HepG2 (cell line): ENCODE results near the gene NCOA4. TPM values are rescaled to one million over a fixed set of nuclear protein-coding genes. Genes with fewer than 3 reads are reported as not detected.

ENCODE experiments used
- ATAC-seq: fragments of 200-7000 bp; cut with Tn5 transposase; 3 replicates; pipeline ENCODE4 v1.9.1; 2020; ENCODE audit warnings: mild to moderate bottlenecking, moderate library complexity
- BruUV-seq: library from RNA; stranded (reverse); fragments of 400-500 nt; replicated peaks from 2 replicates; lab custom pipeline; 2021; lab: Mats Ljungman, UMichigan
- CTCF ChIA-PET: fragments of 300-600 bp; formaldehyde crosslinking; extraction: SDS; loops from one replicate; lab custom pipeline; 2021; ENCODE audit warnings: low total read pairs, inconsistent platforms, low intra/inter-chr PET ratio; lab: Yijun Ruan, JAX
- POLR2A ChIA-PET: fragments of 350-600 bp; sonication (Branson Sonifier 250); formaldehyde crosslinking; loops from one replicate; lab custom pipeline; 2020; ENCODE audit warnings: antibody characterized with exemption, inconsistent platforms; lab: Yijun Ruan, JAX
- DNase-seq: peaks from one replicate; pipeline ENCODE4 v3.0.0-alpha.2; 2015; ENCODE audit warnings: low spot score
- FAIRE-seq: peaks from 3 replicates; lab custom pipeline; 2011; peaks lifted over from hg19 to GRCh38; lab: Jason Lieb, UNC
- H2AFZ ChIP-seq: one replicate; pipeline ENCODE4 v1.6.1; 2011; ENCODE audit warnings: low read length, inconsistent platforms
- H3K27ac ChIP-seq: fragments of 300-600 bp; 3 replicates; pipeline ENCODE4 v1.8.0; 2011; ENCODE audit warnings: mixed run types, mild to moderate bottlenecking, mixed read lengths, low read length, inconsistent platforms; ENCODE audit not compliant: insufficient read depth; ENCODE audit errors: extremely low read length
- H3K27me3 ChIP-seq, 2 experiments: fragments of 200-600 bp in 1 of 2; 2 replicates in 1 of 2; 3 replicates in 1 of 2; pipeline versions ENCODE4 v1.6.0 to v1.8.0; 2011; ENCODE audit warnings: low read length in 2 of 2, mild to moderate bottlenecking in 2 of 2, moderate library complexity in 2 of 2, inconsistent platforms in 1 of 2; ENCODE audit not compliant: insufficient read depth in 2 of 2, control insufficient read depth in 1 of 2
- H3K36me3 ChIP-seq, 2 experiments: fragments of 200-600 bp in 1 of 2; replicated peaks in 1 of 2; 2 replicates in 1 of 2; 3 replicates in 1 of 2; pipeline versions ENCODE4 v1.5.1 to v1.8.0; 2011; ENCODE audit warnings: low read length in 2 of 2, inconsistent platforms in 1 of 2; ENCODE audit not compliant: insufficient read depth in 2 of 2, control insufficient read depth in 1 of 2
- H3K4me1 ChIP-seq: 2 replicates; pipeline ENCODE4 v1.5.1; 2012; ENCODE audit warnings: low read length, inconsistent platforms; ENCODE audit not compliant: insufficient read depth
- H3K4me2 ChIP-seq: 2 replicates; pipeline ENCODE4 v1.6.0; 2011; ENCODE audit warnings: low read depth, low read length, inconsistent platforms
- H3K4me3 ChIP-seq, 3 experiments: fragments of 200-600 bp in 1 of 3; sonication (generic), shearing (Covaris generic) in 1 of 3; replicated peaks in 1 of 3; 2 replicates each; pipeline ENCODE4 v1.5.1; 2011 to 2016; ENCODE audit warnings: low read length in 3 of 3, inconsistent platforms in 2 of 3, low read depth in 2 of 3, mild to moderate bottlenecking in 2 of 3, control low read depth in 1 of 3, mixed read lengths in 1 of 3; ENCODE audit not compliant: insufficient read depth in 1 of 3
- H3K79me2 ChIP-seq: one replicate; pipeline ENCODE4 v1.6.1; 2011; ENCODE audit warnings: low read length, inconsistent platforms; ENCODE audit not compliant: insufficient read depth
- H3K9ac ChIP-seq: 2 replicates; pipeline ENCODE4 v1.6.0; 2011; ENCODE audit warnings: mild to moderate bottlenecking, low read depth, low read length, inconsistent platforms; ENCODE audit not compliant: insufficient read depth
- H3K9me3 ChIP-seq: 2 replicates; pipeline ENCODE4 v1.5.1; 2012; ENCODE audit warnings: mild to moderate bottlenecking, low read length
- H4K20me1 ChIP-seq: 2 replicates; pipeline ENCODE4 v1.6.0; 2011; ENCODE audit warnings: inconsistent platforms, mild to moderate bottlenecking, low read length, moderate library complexity; ENCODE audit not compliant: insufficient read depth
- CCAR2 ChIP-seq: fragments of 200-400 bp; formaldehyde crosslinking; optimal IDR thresholded peaks from 2 replicates; pipeline ENCODE3; 2018; ENCODE audit warnings: low read depth, mild to moderate bottlenecking, low read length, moderate library complexity
- POLR2AphosphoS5 ChIP-seq: IDR thresholded peaks from 2 replicates; pipeline ENCODE4 v1.6.1; 2012; ENCODE audit warnings: low read depth, low read length
- ZNF12 ChIP-seq: sonication (generic); formaldehyde crosslinking; IDR thresholded peaks from 2 replicates; pipeline ENCODE4 v1.5.0; 2020; ENCODE audit warnings: missing genetic modification reagents
- WGBS: methylation state at CpG from one replicate; pipeline ENCODE4 v1.1.6; 2017; ENCODE audit warnings: low lambda C conversion rate; 5-methylcytosine and 5-hydroxymethylcytosine counted together
- in situ Hi-C: cut with HindIII; loops from 2 replicates; pipeline ENCODE4 v1.10.0; 2017; ENCODE audit warnings: low pct_unique_long_range_greater_than_20kb; ENCODE audit not compliant: extremely low pct_ligation_motif_present
- intact Hi-C: fragments of 100-400 bp; cut with micrococcal nuclease; formaldehyde crosslinking; loops from one replicate; pipeline ENCODE4 v1.10.0; 2022; ENCODE audit not compliant: unreplicated experiment
- polyA plus RNA-seq, 8 experiments: library from polyadenylated mRNA; depleted of rRNA in 3 of 8; stranded (reverse) in 7 of 8; unstranded in 1 of 8; fragments of >200 nt; fragmentation: Illumina TruSeq in 4 of 8; extraction: Trizol in 4 of 8; gene quantifications; 2 replicates each; pipeline versions ENCODE4 v1.2.1 to v1.2.3, GENCODE V29; 2011 to 2016; ENCODE audit warnings: low read depth in 4 of 8, missing spikeins in 1 of 8, mixed read lengths in 1 of 8; ENCODE audit not compliant: insufficient read depth in 1 of 8
- total RNA-seq, 5 experiments: library from RNA; depleted of rRNA; stranded (reverse); fragments of >200 nt; fragmentation: Illumina TruSeq; extraction: Trizol; gene quantifications; 2 replicates each; pipeline ENCODE4 v1.2.3, GENCODE V29; 2016; ENCODE audit warnings: low read depth in 1 of 5
- TF ChIP-seq, protein P1 (sequence below): sonication (generic); formaldehyde crosslinking; IDR thresholded peaks from 2 replicates; pipeline ENCODE4 v1.5.1; 2020; ENCODE audit warnings: mild to moderate bottlenecking, missing genetic modification reagents, moderate library complexity

NCOA4 gene
- total and polyA plus RNA-seq, 2 of the 13 experiments (the other 11 are each of a cell fraction or from before 2014, with no cell fraction given), result 306 to 400 TPM

DNA sequence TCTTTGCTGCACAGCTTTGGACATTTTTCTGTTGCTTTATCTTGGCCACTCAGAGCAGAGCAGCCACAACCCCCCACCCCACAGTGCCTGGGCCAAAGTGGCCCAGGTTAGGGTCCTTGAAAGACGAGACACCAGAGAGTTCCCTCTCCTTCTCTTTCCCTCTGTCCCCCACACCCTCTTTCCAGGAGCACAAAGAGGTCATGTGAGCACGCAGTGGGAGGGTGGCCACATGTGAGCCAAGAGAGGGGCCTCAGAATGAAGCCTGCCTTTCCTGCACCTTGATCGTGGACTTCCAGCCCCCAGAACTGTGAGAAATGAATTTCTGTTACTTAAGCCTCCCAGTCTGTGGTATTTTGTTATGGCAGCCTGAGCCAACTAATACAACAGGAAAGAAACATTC is 30.3 kb upstream of the NCOA4 start:
- no TSS peak for BruUV-seq
- in situ Hi-C loops, result no loop called here
- Histone ChIP-seq H3K4me3 (no peak overlapping the region), H2AFZ (no peak overlapping the region), H3K4me1 (peaks cover 61% of the 10 kb centered on the region), H3K9ac (no peak overlapping the region), H3K27me3 (no peaks in the 10 kb centered on the region), H3K36me3 (no peaks in the 10 kb centered on the region), H3K79me2 (no peaks in the 10 kb centered on the region), H3K9me3 (no peaks in the 10 kb centered on the region), H4K20me1 (no peaks in the 10 kb centered on the region)
- FAIRE-seq (no peak), ATAC-seq (no peak), DNase-seq (no peak)
- 51% methylated on average over 3 of the region's 3 CpGs for WGBS
- ChIA-PET CTCF (no interaction called here), POLR2A (no interaction called here)
- intact Hi-C loops, result no loop called here
- no peak for TF ChIP-seq POLR2AphosphoS5
- TF ChIP-seq, protein P1, sequence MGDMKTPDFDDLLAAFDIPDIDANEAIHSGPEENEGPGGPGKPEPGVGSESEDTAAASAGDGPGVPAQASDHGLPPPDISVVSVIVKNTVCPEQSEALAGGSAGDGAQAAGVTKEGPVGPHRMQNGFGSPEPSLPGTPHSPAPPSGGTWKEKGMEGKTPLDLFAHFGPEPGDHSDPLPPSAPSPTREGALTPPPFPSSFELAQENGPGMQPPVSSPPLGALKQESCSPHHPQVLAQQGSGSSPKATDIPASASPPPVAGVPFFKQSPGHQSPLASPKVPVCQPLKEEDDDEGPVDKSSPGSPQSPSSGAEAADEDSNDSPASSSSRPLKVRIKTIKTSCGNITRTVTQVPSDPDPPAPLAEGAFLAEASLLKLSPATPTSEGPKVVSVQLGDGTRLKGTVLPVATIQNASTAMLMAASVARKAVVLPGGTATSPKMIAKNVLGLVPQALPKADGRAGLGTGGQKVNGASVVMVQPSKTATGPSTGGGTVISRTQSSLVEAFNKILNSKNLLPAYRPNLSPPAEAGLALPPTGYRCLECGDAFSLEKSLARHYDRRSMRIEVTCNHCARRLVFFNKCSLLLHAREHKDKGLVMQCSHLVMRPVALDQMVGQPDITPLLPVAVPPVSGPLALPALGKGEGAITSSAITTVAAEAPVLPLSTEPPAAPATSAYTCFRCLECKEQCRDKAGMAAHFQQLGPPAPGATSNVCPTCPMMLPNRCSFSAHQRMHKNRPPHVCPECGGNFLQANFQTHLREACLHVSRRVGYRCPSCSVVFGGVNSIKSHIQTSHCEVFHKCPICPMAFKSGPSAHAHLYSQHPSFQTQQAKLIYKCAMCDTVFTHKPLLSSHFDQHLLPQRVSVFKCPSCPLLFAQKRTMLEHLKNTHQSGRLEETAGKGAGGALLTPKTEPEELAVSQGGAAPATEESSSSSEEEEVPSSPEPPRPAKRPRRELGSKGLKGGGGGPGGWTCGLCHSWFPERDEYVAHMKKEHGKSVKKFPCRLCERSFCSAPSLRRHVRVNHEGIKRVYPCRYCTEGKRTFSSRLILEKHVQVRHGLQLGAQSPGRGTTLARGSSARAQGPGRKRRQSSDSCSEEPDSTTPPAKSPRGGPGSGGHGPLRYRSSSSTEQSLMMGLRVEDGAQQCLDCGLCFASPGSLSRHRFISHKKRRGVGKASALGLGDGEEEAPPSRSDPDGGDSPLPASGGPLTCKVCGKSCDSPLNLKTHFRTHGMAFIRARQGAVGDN (CRISPR knock-in tag), result peak; percentile 22; the same call in 1 of the 2 replicates
- peak; percentile 73; the same call in 1 of the 2 replicates for TF ChIP-seq ZNF12 (CRISPR knock-in tag)
- no peak for TF ChIP-seq CCAR2
- TF ChIP-seq, all 625 proteins: peak for 2
- Histone ChIP-seq H3K27ac (no peak overlapping the region), H3K4me2 (no peak overlapping the region; the same call in 1 of the 2 replicates)
